NCI-H2029 (cell line): ENCODE measurements around the gene SLC16A12.

Source experiments
- DNase-seq: peaks from one replicate; lab custom pipeline; 2025; lab: John Stamatoyannopoulos, UW

Gene SLC16A12, protein sequence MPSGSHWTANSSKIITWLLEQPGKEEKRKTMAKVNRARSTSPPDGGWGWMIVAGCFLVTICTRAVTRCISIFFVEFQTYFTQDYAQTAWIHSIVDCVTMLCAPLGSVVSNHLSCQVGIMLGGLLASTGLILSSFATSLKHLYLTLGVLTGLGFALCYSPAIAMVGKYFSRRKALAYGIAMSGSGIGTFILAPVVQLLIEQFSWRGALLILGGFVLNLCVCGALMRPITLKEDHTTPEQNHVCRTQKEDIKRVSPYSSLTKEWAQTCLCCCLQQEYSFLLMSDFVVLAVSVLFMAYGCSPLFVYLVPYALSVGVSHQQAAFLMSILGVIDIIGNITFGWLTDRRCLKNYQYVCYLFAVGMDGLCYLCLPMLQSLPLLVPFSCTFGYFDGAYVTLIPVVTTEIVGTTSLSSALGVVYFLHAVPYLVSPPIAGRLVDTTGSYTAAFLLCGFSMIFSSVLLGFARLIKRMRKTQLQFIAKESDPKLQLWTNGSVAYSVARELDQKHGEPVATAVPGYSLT

DNA sequence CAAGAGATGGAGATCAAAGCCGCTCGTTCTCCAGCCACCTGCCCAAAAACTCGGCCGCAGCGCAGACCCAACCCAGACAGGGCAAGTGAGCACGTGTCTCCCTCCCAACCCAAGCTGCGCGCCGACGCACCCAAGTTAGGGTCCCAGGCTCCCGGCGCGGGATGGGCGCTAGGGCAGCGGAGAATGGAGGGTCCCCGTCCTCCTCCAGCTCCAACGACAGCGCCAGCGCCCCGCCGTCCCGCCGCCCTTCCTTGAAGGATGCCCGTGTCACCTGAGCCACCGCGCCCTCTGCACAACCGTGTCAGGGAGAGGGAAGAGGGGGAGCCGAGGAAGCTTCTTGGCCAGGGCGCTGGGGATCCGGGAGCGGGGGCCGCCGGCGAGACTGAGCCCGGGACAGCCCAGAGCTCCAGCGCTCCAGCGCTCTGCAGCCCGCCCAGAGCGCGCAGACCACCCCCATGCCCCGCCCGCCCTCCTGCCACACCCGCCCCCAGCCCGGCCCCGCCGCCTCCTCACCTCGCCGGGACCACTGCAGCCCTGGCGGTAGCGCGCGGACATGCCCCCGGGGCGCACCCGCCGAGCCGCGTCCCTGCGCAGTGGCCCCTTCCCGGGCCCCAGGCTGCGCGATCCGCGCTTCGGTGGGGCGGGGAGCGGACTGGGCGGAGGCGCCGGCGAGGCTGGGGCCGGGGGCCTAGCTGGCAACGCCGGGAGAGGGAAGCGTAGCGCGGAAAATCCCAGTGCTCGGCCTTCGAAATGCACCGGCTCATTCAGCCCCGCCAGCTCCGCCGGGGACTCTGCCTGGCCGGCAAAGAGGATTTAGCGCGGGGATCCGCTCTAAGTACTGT is at the start of gene SLC16A12:
Gene SLC16A12, minus strand, starts transcription at position 424 of the 842 bp plus-strand sequence. CDS start 73,016 bp downstream, outside the sequence.
- no peak for DNase-seq

DNA sequence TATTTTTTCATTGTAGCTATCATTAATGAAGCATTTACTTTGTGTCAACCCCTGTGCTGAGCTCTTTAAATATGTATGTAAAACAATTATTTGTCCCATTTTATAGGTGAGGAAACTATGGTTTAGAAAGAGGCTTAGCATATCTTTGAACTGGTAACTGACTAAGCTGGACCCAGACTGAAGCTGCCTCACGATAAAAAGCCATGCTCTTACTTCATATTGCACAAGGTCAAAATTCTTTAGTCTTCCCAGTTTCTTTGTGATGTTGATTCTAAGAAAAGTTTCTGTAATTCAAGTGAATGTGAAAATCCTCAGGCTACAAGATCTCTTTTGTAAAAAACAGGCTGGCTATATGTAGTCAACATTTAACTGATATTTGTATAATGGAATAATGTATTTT is 46.6 kb upstream of the SLC16A12 start:
- no peak for DNase-seq

DNA sequence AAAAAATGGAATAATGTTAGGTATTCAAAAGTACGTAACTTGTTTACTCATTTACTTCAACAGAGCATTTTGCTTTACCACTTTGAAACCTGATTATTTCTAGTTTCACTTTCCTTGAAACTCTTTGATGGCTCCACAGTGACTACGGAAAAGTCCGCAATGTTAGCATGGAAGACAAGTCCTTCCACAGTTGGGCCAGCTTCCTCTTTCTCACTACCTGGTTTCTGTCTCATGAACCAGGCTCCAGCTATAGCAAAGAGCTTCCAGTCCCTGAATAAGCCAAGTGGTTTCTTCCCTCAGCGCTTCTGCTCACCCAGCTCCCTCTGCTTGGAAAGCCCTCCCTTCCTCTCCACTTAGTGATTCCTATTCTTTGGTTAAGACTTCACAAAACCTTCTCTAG is 44.8 kb upstream of the SLC16A12 start:
- no peak for DNase-seq

GRCh38 chr10:89576696-89577095 is 41.3 kb upstream of the SLC16A12 start:
- DNase-seq = no peak

GRCh38 chr10:89576022-89576421 is 40.6 kb upstream of the SLC16A12 start:
- DNase-seq = no peak

DNA sequence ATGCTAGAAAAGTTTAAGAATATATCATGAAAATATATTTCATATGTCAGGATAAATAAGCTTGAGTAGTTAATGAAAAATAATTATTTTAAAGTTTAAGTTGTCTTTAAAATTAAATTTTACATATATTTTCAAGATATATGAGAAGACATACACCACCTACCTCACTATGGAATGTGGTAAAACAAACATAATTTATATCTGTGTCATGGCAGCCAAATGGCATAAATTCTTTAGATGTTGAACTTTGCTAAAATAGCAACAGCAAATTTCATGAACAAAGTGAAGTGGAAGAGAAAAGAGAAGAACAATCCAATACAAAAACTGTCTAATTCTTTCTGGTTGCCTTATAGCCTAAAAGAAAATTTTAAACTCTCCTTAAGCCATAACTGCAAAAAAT is 39.6 kb upstream of the SLC16A12 start:
- no peak for DNase-seq

- no peak for DNase-seq
These were observed 39.0 kb upstream of the SLC16A12 start for GRCh38 chr10:89574368-89574767.

GRCh38 chr10:89567576-89568245 is 32.3 kb upstream of the SLC16A12 start:
- DNase-seq = no peak

- no peak for DNase-seq
These were observed 31.6 kb upstream of the SLC16A12 start for GRCh38 chr10:89566992-89567391.

DNA sequence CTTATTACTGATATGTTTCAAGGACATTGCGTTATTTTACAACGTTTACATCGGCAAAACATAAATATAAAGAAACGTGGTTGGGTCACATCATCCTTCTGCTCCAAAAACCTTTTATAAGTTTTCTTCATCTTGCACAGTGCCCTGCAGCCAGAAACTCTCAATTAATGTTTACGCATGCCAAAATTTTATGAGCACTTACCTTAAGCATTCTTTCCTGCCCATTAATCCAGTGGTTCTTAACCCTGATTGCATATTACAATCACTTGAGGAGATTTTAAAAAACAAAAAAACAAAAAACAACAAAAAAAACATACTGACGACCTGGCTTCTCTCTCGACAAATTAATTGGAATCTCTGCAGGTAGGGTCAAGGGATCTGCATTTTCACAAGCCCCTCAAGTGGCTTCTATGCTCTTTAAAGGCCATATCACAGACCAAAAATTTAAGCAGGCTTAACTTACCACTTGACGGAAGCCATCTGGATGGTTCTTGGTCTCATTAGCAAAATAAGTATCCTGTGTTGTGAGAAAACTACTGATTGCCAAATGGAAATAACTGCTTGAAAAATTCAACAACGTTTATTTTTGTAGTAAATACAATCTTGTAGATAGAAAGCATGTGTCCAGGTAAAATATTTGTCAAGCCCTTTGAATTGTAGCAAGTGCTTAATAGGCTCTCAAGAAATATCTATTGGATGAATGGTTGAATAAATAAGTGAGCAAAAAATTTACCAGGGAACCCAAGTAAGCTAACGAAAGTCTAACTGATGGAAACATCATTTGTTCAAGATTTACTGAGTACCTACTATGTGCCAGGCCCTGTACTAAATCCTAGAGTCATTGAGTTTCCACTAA is 30.9 kb upstream of the SLC16A12 start:
- no peak for DNase-seq

DNA sequence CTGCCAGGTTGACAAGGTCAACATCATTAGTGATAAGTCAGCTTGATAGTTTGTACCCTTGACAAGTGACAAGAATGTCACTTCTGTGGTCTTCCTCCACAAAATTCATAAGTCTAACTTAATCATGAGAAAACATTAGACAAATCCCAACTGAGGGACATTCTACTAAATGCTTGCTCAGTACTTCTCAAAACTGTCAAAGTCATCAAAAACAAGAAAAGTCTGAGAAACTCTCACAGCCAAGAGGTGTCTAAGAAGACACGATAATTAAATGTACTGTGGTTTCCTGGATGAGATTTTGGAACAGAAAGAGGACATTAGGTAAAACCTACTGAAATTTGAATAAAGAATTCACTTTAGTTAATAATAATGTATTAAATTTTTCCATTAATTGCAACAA is 29.8 kb upstream of the SLC16A12 start:
- DNase-seq = no peak

DNA sequence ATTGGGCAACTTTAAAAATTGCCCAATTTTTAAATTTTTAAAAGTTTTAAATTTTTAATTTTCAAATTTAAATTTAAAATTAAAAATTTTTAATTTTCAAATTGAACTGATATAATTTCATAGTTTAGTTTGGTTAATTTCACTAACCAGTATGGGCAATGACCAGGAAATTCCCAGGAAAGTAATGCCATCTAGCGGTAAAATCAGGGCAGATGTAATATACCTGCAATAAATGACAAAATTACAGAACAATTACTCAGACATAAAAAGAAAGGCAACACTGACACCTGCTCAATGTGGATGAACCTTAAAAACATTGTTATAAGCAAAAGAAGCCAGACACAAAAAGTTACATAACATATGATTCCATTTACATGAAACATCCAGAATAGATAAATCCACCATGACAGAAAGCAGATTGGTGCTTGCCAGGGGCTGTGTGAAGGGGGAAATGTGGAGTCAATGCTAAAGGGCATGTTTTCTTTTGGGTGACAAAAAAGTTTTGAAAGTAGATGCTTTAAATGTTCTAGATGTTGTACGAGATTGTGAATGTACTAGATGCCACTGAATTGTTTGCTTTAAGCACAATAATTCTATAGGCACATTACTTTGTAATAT is 28.6 kb upstream of the SLC16A12 start:
- DNase-seq = peak; percentile 9

DNA sequence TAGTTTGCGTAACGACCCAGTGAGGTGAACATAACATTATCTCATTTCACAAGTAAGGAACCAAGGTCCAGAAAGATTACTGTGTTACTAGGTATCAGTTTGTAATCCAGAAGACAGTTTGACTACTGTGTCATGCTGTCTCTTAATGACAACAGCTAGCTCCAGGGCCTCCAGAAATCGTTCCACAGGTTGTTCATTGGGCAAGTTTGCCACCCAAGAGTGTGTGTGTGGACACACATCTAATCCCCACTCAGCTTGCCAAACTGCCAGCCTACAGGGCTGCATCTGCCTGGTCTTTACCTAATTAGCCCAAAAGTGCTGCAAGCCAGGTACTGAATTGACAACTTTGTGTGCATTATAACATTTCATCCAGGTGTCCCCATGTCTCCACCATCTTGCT is 27.9 kb upstream of the SLC16A12 start:
- DNase-seq = no peak

DNA sequence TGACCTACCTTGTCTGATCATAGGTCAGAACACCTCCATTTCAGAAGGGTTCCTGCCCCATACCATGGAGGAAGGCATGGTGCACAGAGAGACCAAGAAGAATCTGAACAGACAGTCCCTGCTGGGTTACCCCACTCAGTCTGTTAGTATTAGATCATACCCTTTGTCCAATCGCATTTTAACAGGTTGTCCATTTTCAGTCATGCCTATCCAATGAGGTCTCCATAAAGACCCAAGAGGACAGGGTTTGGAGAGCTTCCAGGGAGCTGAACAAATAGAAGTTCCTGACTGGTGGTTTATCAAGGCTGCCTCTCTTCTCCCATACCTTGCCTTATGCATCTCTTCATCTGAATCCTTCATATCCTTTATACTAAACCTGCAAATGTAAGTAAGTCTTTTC is 21.2 kb upstream of the SLC16A12 start:
- DNase-seq = peak; percentile 9

- no peak for DNase-seq
These were observed 20.5 kb upstream of the SLC16A12 start for GRCh38 chr10:89555688-89556445.

- no peak for DNase-seq
These were observed 19.0 kb upstream of the SLC16A12 start for GRCh38 chr10:89554433-89554832.

- no peak for DNase-seq
These were observed 17.8 kb upstream of the SLC16A12 start for GRCh38 chr10:89553064-89553734.

- no peak for DNase-seq
These were observed 16.8 kb upstream of the SLC16A12 start for GRCh38 chr10:89552213-89552612.

- no peak for DNase-seq
These were observed 15.1 kb upstream of the SLC16A12 start for GRCh38 chr10:89550509-89550908.

DNA sequence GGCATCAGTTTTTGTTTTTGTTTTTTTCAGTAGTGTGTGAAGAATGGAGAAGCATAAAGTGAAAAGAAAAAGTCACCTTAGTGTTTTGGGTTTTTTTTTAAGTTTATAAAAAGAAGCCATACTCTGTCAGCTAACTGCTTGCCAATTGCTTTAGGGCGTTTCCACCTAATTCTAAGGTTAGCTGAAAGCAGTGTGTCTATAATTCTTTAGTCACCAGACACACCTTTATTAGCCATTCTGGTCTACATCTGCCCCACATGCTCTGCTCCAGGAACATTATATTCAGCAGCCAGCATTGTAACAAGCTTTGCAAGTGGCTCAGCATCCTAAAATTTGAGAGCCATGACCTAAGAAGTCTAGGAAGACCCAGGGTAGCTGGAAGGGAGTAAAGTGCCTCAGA is 14.1 kb upstream of the SLC16A12 start:
- no peak for DNase-seq
